GM19395 (cell line): Measurements from ENCODE around the gene GATC.
A peak's percentile ranks its signal among the peaks of the same experiment; 100 is the strongest.
"Not testable (repeated sequence)": the region's sequence is repeated elsewhere in the genome, so short reads cannot be mapped to it uniquely, and the experiment has no call there.

Source experiments
- ATAC-seq: cut with Tn5 transposase; IDR thresholded peaks from one replicate; pipeline ENCODE4 v1.9.1; 2021; ENCODE audit warnings: mild to moderate bottlenecking, moderate library complexity; ENCODE audit not compliant: unreplicated experiment

The GATC gene

DNA sequence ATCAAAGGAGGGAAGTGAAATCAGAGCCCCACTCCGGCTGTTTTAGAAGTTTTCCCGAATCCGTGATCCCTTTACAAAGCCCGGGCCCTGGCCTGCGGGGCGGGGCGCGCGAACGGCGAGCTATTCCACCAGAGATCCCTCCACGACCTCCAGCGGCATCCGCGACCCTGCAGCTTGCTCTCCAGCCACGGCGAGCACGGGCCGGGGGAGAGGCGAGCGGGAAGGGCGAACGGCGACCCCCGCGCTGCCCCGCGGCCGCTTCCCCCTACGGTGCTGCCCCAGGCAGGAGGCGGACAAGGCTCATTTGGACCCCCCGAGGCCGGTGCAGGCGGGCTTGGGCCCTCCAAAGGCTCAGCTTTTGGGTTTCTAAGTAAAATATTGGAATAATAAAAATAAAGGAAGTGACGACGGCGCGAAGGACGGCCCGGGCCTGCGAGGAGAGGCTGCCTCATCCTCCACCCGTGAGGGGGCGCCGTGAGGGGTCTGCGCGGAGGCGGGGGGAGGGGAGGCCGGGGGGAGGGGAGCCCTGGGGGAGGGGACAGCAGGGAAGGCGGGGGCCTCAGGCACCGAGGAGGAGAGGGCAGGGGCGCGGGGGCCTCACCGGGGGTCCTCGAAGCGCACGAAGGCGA, 22.7 kb downstream of the GATC start:
- ATAC-seq, result peak; percentile 36

DNA sequence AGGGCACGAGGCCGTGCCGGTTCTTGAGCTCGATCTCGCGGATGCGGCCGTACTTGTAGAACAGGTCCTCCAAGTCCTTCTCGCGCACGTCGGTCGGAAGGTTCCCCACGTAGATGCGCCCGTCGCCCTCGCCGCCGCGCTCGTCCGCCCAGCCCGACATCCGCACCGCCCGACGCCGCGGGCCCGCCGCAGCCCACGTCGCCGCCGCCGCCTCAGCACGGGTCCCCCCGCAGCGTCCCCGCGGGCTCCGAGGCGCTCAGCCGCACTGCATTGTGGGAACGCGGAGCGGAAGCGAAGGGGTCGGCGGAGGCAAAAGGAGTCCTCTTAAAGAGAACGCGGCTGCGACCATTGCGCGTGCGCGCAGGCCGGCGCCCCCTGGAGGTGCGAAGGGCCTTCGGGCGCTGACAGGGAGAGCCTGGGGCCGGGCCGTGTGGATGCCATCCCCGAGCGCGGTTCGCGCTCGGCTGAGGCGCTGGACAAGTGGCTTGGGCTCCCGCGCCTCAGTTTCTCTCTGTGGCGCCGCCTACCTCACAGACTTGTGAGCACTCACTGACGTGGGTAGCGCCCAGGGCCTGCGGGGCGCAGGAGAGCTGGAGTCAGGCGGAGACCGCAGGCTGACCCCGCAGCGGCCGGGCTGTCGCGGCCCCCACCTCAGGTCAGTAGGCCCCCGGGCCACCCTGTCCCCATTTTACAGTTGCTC, 23.4 kb downstream of the GATC start, which contains the start of gene SRSF9:
Gene SRSF9 (minus strand): TSS at position 299 of the 700 bp plus-strand sequence. CDS start 139 bp downstream, at position 160.
- ATAC-seq, result peak; percentile 80

GRCh38 chr12:120470150-120470784, 24.0 kb downstream of the GATC start:
- peak; percentile 21 for ATAC-seq

- ATAC-seq, result no peak
Observed at GRCh38 chr12:120472521-120472920, 26.3 kb downstream of the GATC start.

- no peak for ATAC-seq
Observed at GRCh38 chr12:120473807-120474615, 27.8 kb downstream of the GATC start.

GRCh38 chr12:120474616-120474960, 28.3 kb downstream of the GATC start:
- ATAC-seq, result no peak

- ATAC-seq, result no peak
Observed at GRCh38 chr12:120475643-120476042, 29.4 kb downstream of the GATC start.

DNA sequence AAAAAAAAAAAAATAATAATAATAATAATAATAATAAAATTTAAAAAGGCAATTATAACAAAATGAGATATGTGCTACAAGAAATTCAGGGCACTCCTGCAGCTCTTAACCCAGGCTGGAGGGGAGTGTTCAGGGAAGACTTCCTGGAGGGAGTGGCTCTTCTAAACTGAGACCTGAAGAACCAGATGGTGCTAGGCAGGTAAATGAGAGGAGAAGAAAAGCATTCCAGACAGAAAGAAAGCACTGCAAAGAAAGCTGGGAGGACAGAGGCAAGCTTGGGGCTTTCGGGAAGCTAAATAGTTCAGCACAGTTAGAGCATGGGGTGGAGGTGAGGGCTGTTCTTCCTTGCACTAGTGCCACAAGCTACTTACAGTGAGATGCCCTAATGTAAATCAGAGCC, 33.2 kb downstream of the GATC start:
- no peak for ATAC-seq

DNA sequence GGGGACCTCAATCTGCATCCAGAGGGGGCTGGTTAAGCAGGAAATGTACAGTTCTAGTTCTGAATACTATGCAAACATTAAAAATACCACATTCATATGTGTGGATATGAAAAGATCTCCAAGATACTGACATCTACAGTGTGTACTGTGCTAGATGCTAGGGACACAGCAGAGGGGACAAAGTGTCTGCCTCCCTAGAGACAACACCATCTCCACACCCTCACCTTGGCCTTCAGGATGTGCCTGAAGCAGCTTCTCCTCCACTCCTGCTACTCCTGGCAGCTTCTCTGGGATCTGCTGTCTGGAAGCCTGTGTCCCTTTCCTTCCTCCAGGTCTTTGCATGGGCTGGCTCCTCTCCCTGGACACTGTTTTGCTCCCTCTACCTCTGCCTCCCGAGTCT, 34.0 kb downstream of the GATC start:
- ATAC-seq, result no peak

DNA sequence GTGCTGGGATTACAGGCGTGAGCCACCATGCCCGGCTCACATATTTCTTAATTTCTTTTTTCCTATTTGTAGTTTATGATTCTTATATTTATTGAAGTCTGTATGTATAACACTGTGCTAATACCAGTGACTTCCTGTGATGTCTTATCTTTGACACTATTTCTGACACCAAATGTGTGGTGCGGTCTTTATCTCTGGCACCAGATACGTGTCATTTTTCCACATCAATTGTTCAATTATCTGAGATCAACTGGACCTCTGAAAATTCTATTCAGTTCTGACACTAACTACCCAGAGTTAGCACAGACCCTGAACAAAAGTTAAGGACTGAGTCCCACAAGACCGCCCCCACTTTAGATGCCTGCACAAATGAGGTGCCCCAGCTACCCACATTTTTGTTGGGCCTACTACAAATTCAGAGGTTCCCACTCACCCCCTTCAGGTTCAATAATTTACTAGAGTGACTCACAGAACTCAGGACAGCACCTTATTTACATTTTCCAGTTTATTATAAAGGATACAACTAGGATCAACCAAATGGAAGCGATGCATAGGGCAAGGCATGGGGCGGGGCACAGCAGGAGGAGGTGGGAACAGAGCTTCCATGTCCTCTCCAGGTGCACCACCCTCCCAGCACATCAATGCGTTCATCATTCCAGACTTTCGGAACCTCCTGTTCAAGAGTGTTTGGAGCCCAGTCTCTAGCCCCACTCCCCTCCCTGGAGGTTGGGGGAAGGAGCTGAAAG, 35.0 kb downstream of the GATC start:
- no peak for ATAC-seq

- ATAC-seq, result no peak
Observed at GRCh38 chr12:120483621-120484020, 37.4 kb downstream of the GATC start.

- no peak for ATAC-seq
Observed at GRCh38 chr12:120485961-120486881, 40.0 kb downstream of the GATC start.

DNA sequence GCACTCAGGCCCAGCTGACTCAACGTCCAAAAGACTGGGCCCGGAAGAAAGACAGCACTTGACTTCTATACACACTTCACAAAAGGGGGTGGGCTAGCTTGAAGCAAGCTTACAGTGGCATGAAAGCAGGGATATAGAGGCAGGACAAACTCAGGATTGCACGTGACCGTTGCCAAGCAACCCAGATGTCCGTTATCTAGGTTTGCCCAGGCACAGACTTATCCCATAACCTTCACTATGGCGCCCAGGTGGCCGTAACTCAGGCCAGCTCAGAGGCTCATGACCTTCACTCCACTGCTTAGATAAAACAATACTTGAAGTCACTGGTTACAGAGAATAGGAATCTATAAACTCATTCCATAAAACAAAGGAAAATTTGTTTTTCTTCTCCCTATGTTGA, 41.3 kb downstream of the GATC start:
- ATAC-seq, result not testable (repeated sequence)

GRCh38 chr12:120488057-120488640, 41.9 kb downstream of the GATC start:
- no peak for ATAC-seq

DNA sequence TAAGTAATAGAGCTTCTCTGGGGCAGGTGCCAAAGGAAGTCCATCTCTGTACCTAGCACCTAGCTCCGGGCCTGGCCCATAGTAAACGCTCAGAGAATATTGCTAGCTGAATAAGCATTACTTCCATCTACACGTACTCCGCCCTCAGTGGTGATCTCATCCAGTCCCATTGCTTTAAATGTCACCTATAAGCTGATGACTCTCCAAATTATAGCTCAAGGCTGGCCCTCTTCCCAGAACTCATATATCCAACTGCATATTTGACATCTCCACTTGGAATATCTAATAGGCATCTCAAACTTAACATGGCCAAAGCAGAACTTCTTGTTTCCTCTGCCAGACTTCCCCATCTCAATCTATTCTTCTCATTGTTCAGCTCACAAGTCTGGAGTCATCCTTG, 42.8 kb downstream of the GATC start:
- ATAC-seq, result no peak

DNA sequence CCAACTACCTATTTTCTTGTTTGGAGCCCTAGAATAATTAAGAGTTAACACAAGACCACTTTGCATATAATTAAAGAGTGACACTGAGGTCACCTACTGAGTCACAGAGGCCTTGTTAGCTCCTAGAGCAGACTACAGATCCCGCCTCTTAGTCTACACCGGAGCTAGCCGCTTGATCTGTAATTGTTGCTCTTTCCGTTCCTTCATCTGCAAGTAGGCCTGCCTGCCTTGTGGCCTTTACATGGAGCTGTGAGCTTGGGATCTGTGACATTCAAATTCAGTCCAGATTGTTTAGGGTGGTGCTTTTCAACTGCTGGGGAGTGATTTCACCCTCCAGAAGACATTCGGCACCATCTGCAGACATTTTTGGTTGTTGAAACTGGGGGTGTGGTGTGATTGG, 44.1 kb downstream of the GATC start:
- no peak for ATAC-seq

DNA sequence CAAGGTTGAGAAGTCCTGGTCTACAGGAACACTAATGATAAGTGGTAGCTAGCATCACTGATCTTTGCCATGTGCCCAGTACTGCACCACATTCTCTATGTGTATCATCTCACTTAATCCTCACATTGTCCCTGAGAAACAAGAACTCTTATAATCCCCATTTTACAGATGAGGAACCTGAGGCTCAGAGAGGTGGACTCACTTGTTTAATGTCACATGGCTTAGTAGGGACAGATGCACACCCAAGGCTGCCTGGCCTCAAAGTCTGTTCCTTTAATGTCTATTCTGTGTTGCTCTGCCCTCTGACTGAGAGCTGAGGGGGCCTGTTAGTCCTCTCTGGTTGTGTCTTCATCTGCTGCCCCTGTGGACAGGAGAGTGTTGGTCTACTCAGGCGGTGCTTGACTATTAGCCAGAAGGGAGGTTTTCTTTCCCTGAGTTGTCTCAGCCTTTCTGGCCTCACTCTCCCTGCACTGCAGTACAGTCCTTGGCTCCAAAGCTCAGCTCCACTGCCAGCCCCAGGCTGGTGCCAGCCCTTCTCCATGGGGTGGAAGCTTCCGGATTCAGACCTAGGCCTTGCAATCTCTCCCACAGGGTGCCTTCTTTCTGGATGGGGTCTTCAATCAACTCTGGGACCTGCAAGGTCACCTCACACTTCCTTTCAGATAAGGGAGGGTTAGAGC, 44.7 kb downstream of the GATC start:
- no peak for ATAC-seq

- no peak for ATAC-seq
Observed at GRCh38 chr12:120495186-120495730, 49.0 kb downstream of the GATC start.
